Uterus (tissue), 2 donors: ENCODE measurements around the gene RSBN1L.

Experiments
- POLR2A ChIP-seq, 2 donors: fragments of 450-650 bp; IDR thresholded peaks; one replicate each; pipeline ENCODE4 v1.6.1; 2016; ENCODE audit warnings: antibody characterized with exemption in 2 of 2, mild to moderate bottlenecking in 1 of 2, moderate library complexity in 1 of 2
- TF ChIP-seq, protein P1 (sequence below), 4 experiments: fragments of 200-600 bp in 2 of 4; fragments of 450-650 bp in 2 of 4; sonication (generic) in 2 of 4; IDR thresholded peaks; one replicate each; pipeline ENCODE4 v1.5.1; 2016 to 2019; ENCODE audit warnings: antibody characterized with exemption in 4 of 4, mild to moderate bottlenecking in 2 of 4, moderate library complexity in 1 of 4

DNA sequence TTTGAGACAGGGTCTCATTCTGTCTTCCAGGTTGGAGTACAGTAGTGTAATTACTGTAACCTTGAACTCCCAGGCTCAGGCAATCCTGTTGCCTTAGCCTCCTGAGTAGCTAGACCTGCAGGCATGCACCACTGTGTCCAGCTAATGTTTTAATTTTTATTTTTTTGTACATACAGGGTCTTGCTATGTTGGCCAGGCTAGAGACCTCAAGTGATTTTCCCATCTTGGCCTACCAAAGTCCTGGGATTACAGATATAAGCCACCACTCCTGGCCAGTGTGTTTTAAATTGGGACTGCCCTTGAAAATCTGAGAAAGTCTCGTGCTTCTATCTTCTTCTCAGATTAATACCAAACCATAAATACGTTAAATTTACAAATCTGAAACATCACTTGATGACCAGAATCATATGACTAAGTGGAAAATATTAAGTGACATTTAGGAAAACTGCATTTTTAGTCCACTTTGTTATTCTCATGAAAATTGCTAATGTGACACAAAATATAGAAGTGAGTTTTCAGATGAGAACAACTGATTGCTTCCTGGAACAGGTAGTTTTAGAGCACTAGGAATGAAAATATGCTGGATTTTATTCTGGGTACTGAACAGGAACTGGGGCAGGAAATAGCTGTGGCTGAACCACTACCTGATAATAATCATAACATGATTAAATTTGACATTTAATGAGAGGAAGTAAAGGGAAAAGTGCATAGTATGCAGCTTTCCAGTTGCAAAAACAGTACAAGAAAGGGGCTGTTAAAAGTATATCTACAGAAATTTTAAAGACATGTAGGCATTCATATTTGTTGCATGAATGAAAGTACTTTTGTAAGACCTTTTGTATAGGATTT lies 106.5 kb downstream of the RSBN1L start:
- no peak for TF ChIP-seq POLR2A (IDR thresholded peaks at IDR 0.05)
- TF ChIP-seq, protein P1, sequence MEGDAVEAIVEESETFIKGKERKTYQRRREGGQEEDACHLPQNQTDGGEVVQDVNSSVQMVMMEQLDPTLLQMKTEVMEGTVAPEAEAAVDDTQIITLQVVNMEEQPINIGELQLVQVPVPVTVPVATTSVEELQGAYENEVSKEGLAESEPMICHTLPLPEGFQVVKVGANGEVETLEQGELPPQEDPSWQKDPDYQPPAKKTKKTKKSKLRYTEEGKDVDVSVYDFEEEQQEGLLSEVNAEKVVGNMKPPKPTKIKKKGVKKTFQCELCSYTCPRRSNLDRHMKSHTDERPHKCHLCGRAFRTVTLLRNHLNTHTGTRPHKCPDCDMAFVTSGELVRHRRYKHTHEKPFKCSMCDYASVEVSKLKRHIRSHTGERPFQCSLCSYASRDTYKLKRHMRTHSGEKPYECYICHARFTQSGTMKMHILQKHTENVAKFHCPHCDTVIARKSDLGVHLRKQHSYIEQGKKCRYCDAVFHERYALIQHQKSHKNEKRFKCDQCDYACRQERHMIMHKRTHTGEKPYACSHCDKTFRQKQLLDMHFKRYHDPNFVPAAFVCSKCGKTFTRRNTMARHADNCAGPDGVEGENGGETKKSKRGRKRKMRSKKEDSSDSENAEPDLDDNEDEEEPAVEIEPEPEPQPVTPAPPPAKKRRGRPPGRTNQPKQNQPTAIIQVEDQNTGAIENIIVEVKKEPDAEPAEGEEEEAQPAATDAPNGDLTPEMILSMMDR (IDR thresholded peaks at IDR 0.05) = no peak
